Common myeloid progenitor, CD34-positive (primary cell): ENCODE data around the gene EIF4EBP2.

Source experiments
- CTCF ChIA-PET: fragments of 350-600 bp; sonication (Branson Sonifier 250); formaldehyde crosslinking; loops from one replicate; lab custom pipeline; 2021; ENCODE audit warnings: antibody characterized with exemption; lab: Charles Lee
- POLR2A ChIA-PET: fragments of 350-600 bp; sonication (Branson Sonifier 250); formaldehyde crosslinking; loops from one replicate; lab custom pipeline; 2021; ENCODE audit warnings: antibody characterized with exemption; lab: Charles Lee
- DNase-seq, 3 donors: peaks; one replicate each; pipeline versions ENCODE4 v3.0.0 to v3.0.0-alpha.2; 2013
- H3K27ac ChIP-seq, 2 experiments: 1 replicate in 1 of 2; 2 replicates in 1 of 2; pipeline ENCODE4 v1.7.0; 2013; ENCODE audit warnings: inconsistent platforms in 2 of 2, low read length in 2 of 2, mild to moderate bottlenecking in 2 of 2, low read depth in 1 of 2, moderate library complexity in 1 of 2; ENCODE audit not compliant: severe bottlenecking in 2 of 2, insufficient read depth in 1 of 2, poor library complexity in 1 of 2
- H3K27me3 ChIP-seq, 5 experiments: replicated peaks in 2 of 5; 1 replicate in 3 of 5; 2 replicates in 2 of 5; pipeline versions ENCODE4 v1.6.1 to v1.7.0; 2013; ENCODE audit warnings: low read length in 4 of 5, mild to moderate bottlenecking in 2 of 5, moderate library complexity in 2 of 5, inconsistent platforms in 1 of 5; ENCODE audit not compliant: insufficient read depth in 5 of 5, control insufficient read depth in 4 of 5
- H3K36me3 ChIP-seq, 4 experiments: 1 replicate in 2 of 4; 2 replicates in 2 of 4; pipeline versions ENCODE4 v1.6.1 to v1.7.0; 2013; ENCODE audit warnings: low read length in 3 of 4, control low read depth in 1 of 4, mild to moderate bottlenecking in 1 of 4; ENCODE audit not compliant: control insufficient read depth in 4 of 4, insufficient read depth in 4 of 4
- H3K4me1 ChIP-seq, 4 experiments: 1 replicate in 3 of 4; 2 replicates in 1 of 4; pipeline versions ENCODE4 v1.6.1 to v1.7.1; 2013; ENCODE audit warnings: low read length in 3 of 4, mild to moderate bottlenecking in 3 of 4, control low read depth in 1 of 4, inconsistent platforms in 1 of 4, moderate library complexity in 1 of 4; ENCODE audit not compliant: control insufficient read depth in 4 of 4, insufficient read depth in 4 of 4; ENCODE audit errors: control extremely low read depth in 1 of 4
- H3K4me3 ChIP-seq, 7 experiments: 1 replicate in 4 of 7; 2 replicates in 3 of 7; pipeline versions ENCODE4 v1.5.1 to v1.7.0; 2013; ENCODE audit warnings: mild to moderate bottlenecking in 7 of 7, low read length in 6 of 7, moderate library complexity in 6 of 7, inconsistent platforms in 2 of 7, low read depth in 2 of 7, control low read depth in 1 of 7; ENCODE audit not compliant: insufficient read depth in 4 of 7, control insufficient read depth in 1 of 7; ENCODE audit errors: extremely low read depth in 1 of 7
- H3K9me3 ChIP-seq, 5 experiments: 1 replicate in 4 of 5; 2 replicates in 1 of 5; pipeline versions ENCODE4 v1.6.1 to v1.7.1; 2013; ENCODE audit warnings: low read length in 4 of 5, mild to moderate bottlenecking in 2 of 5, inconsistent platforms in 1 of 5, low read depth in 1 of 5, moderate library complexity in 1 of 5; ENCODE audit not compliant: control insufficient read depth in 4 of 5, insufficient read depth in 2 of 5; ENCODE audit errors: control extremely low read depth in 1 of 5
- WGBS: methylation state at CpG from one replicate; pipeline ENCODE4 v1.1.5; 2013; ENCODE audit not compliant: insufficient coverage; 5-methylcytosine and 5-hydroxymethylcytosine counted together

Gene EIF4EBP2

GRCh38 chr10:70368774-70369482, 35.0 kb upstream of the EIF4EBP2 start:
- CTCF ChIA-PET: interaction anchor here (0.9 to 11.5 kb wide), 4 partner anchors 12 to 147 kb away, joined by 3 to 244 read pairs (median 4); no protein-coding TSS in a partner anchor
- 100% methylated on average over 6 of the region's 10 CpGs for WGBS
- POLR2A ChIA-PET: no interaction called here

GRCh38 chr10:70369498-70370018, 34.4 kb upstream of the EIF4EBP2 start:
- 93% methylated on average over 4 of the region's 8 CpGs for WGBS
- H3K27ac ChIP-seq: no peak overlapping the region
- CTCF ChIA-PET: interaction anchor here (1.9 to 11.5 kb wide), 2 partner anchors 12 to 148 kb away, joined by 4 to 244 read pairs; no protein-coding TSS in a partner anchor
- POLR2A ChIA-PET: no interaction called here
- no peaks in the 10 kb centered on the region for H3K27me3 ChIP-seq
- DNase-seq: no peak
- H3K4me3 ChIP-seq: no peak overlapping the region
- H3K36me3 ChIP-seq: peaks cover 0 to 10% (median 0%) of the 10 kb centered on the region in 4 experiments
- H3K9me3 ChIP-seq: no peaks in the 10 kb centered on the region
- H3K4me1 ChIP-seq: peaks cover 0 to 3% (median 1%) of the 10 kb centered on the region in 4 experiments

More at GRCh38 chr10:70368774-70369482, 35.0 kb upstream of the EIF4EBP2 start:
- H3K36me3 ChIP-seq: peaks cover 0 to 9% (median 0%) of the 10 kb centered on the region in 4 experiments
- H3K4me3 ChIP-seq: no peak overlapping the region
- H3K27ac ChIP-seq: no peak overlapping the region
- DNase-seq: no peak
- H3K9me3 ChIP-seq: no peaks in the 10 kb centered on the region
- H3K4me1 ChIP-seq: peaks cover 0 to 9% (median 6%) of the 10 kb centered on the region in 4 experiments
- H3K27me3 ChIP-seq: no peaks in the 10 kb centered on the region

GRCh38 chr10:70370766-70371165, 33.2 kb upstream of the EIF4EBP2 start:
- POLR2A ChIA-PET: no interaction called here
- no peaks in the 10 kb centered on the region for H3K27me3 ChIP-seq
- H3K4me3 ChIP-seq: no peak overlapping the region
- CTCF ChIA-PET: interaction anchor here (1.2 kb wide), 1 partner anchor 29 kb away, joined by 4 read pairs; no protein-coding TSS in a partner anchor
- no peaks in the 10 kb centered on the region for H3K4me1 ChIP-seq
- no CpG with 5 or more reads among the region's 2 CpGs for WGBS
- no peak overlapping the region for H3K27ac ChIP-seq
- H3K36me3 ChIP-seq: peaks cover 0 to 10% (median 3%) of the 10 kb centered on the region in 4 experiments
- no peaks in the 10 kb centered on the region for H3K9me3 ChIP-seq
- no peak for DNase-seq

GRCh38 chr10:70371846-70372245, 32.1 kb upstream of the EIF4EBP2 start:
- ChIA-PET POLR2A (no interaction called here), CTCF (interaction anchor here (1.5 kb wide), 1 partner anchor 16 kb away, joined by 3 read pairs; no protein-coding TSS in a partner anchor)
- Histone ChIP-seq H3K27me3 (no peaks in the 10 kb centered on the region), H3K27ac (no peak overlapping the region), H3K9me3 (no peaks in the 10 kb centered on the region), H3K36me3 (peaks cover 0 to 10% (median 3%) of the 10 kb centered on the region in 4 experiments), H3K4me3 (no peak overlapping the region), H3K4me1 (no peaks in the 10 kb centered on the region)
- 80% methylated on average over 4 of the region's 5 CpGs for WGBS
- no peak for DNase-seq

- 99% methylated on average over 7 of the region's 9 CpGs for WGBS
- H3K36me3 ChIP-seq: peaks cover 0 to 10% (median 3%) of the 10 kb centered on the region in 4 experiments
- no peak overlapping the region for H3K4me3 ChIP-seq
- no peaks in the 10 kb centered on the region for H3K4me1 ChIP-seq
- no peak overlapping the region for H3K27ac ChIP-seq
- POLR2A ChIA-PET: no interaction called here
- H3K9me3 ChIP-seq: peaks cover 0 to 4% (median 0%) of the 10 kb centered on the region in 5 experiments
- CTCF ChIA-PET: interaction anchor here (0.9 to 2.7 kb wide), 5 partner anchors 10 to 153 kb away, joined by 4 to 16 read pairs (median 6); no protein-coding TSS in a partner anchor
- H3K27me3 ChIP-seq: no peaks in the 10 kb centered on the region
- no peak for DNase-seq
Observed at GRCh38 chr10:70374775-70375614, 28.9 kb upstream of the EIF4EBP2 start.

GRCh38 chr10:70376436-70377378, 27.2 kb upstream of the EIF4EBP2 start:
- 89% methylated on average over 11 of the region's 14 CpGs for WGBS
- POLR2A ChIA-PET: no interaction called here
- CTCF ChIA-PET: interaction anchor here (0.9 to 2.3 kb wide), 6 partner anchors 8 to 155 kb away, joined by 3 to 12 read pairs (median 6); no protein-coding TSS in a partner anchor
- peaks cover 0 to 7% (median 5%) of the 10 kb centered on the region in 4 experiments for H3K4me1 ChIP-seq
- no peak overlapping the region for H3K27ac ChIP-seq
- no peak overlapping the region for H3K4me3 ChIP-seq
- H3K36me3 ChIP-seq: peaks cover 0 to 6% (median 3%) of the 10 kb centered on the region in 4 experiments
- no peak for DNase-seq
- peaks cover 0 to 6% (median 0%) of the 10 kb centered on the region in 5 experiments for H3K27me3 ChIP-seq
- peaks cover 0 to 4% (median 0%) of the 10 kb centered on the region in 5 experiments for H3K9me3 ChIP-seq
